ENCODE measurements around the gene THRB. TPM values are rescaled to one million over a fixed set of nuclear protein-coding genes. Genes with fewer than 3 reads are reported as not detected.

THRB gene
- polyA plus RNA-seq, 2 of the 4 experiments (the other 2 are of a cell fraction): 2.0 to 2.3 TPM

- Histone ChIP-seq H3K27ac (no peak overlapping the region), H3K9me3 (no peaks in the 10 kb centered on the region), H3K4me3 (no peak overlapping the region), H3K4me1 (peaks cover 22% of the 10 kb centered on the region), H3K4me2 (no peak overlapping the region)
- POLR2A ChIA-PET: no interaction called here
- ATAC-seq (no peak), DNase-seq (ENCODE audit: low read depth in 1 of 2, low spot score in 1 of 2) (no peak), FAIRE-seq (no peak)
- no peak for TF ChIP-seq KDM5A (IDR thresholded peaks at IDR 0.05)
- no peak for TF ChIP-seq RARB (CRISPR knock-in tag; IDR thresholded peaks at IDR 0.05)
- no peak for TF ChIP-seq HES2 (IDR thresholded peaks at IDR 0.05)
- TF ChIP-seq HOXB5 (CRISPR knock-in tag; IDR thresholded peaks at IDR 0.05): no peak
- TF ChIP-seq EP300 (IDR thresholded peaks at IDR 0.05): no peak
- TF ChIP-seq TP53 (CRISPR knock-in tag; IDR thresholded peaks at IDR 0.05): no peak
- 77% methylated on average over 2 of the region's 2 CpGs for WGBS (ENCODE audit: missing lambda C conversion rate)
- CTCF ChIA-PET: interaction anchor here (0.7 to 1.7 kb wide), 3 partner anchors 15 to 251 kb away, joined by 3 to 4 read pairs (median 3); no protein-coding TSS in a partner anchor
Observed at GRCh38 chr3:24270204-24270691, 224.4 kb downstream of the THRB start.

GRCh38 chr3:24264748-24265158 lies 229.9 kb downstream of the THRB start:
- POLR2A ChIA-PET: no interaction called here
- 15% methylated on average over 3 of the region's 3 CpGs for WGBS (ENCODE audit: missing lambda C conversion rate)
- FAIRE-seq: peak; percentile 51

GRCh38 chr3:24264011-24264410 lies 230.6 kb downstream of the THRB start:
- Histone ChIP-seq H3K4me1 (no peaks in the 10 kb centered on the region), H3K4me3 (no peak overlapping the region), H3K27ac (no peak overlapping the region), H3K4me2 (no peak overlapping the region), H3K9me3 (0 out of 3 replicates have a peak, but pooled peaks cover 3% of the 10 kb centered on the region)
- DNase-seq (ENCODE audit: low read depth in 1 of 2, low spot score in 1 of 2) (no peak), FAIRE-seq (no peak), ATAC-seq (no peak)
- ChIA-PET POLR2A (no interaction called here), CTCF (interaction anchor here (0.6 to 2.1 kb wide), 12 partner anchors 11 to 478 kb away, joined by 3 to 17 read pairs (median 4); partner anchors contain the start of gene THRB)
- TF ChIP-seq CEBPB (IDR thresholded peaks at IDR 0.05) (no peak), KDM5A (IDR thresholded peaks at IDR 0.05) (no peak), CTCF (IDR thresholded peaks at IDR 0.05) (no peak), EHMT2 (IDR thresholded peaks at IDR 0.05; ENCODE audit: low read depth) (no peak), JUN (IDR thresholded peaks at IDR 0.05) (no peak), PBX3 (IDR thresholded peaks at IDR 0.05) (no peak), KDM1A (IDR thresholded peaks at IDR 0.05; ENCODE audit: low read depth) (no peak), TP53 (CRISPR knock-in tag; IDR thresholded peaks at IDR 0.05) (no peak), ZC3H11A (IDR thresholded peaks at IDR 0.05) (no peak), CHD4 (IDR thresholded peaks at IDR 0.05; ENCODE audit: borderline replicate concordance) (no peak), SREBF2 (IDR thresholded peaks at IDR 0.05) (no peak), BHLHE40 (IDR thresholded peaks at IDR 0.05; ENCODE audit: low read depth, low read length) (no peak), RARB (CRISPR knock-in tag; IDR thresholded peaks at IDR 0.05) (no peak)
- TF ChIP-seq, protein P1, sequence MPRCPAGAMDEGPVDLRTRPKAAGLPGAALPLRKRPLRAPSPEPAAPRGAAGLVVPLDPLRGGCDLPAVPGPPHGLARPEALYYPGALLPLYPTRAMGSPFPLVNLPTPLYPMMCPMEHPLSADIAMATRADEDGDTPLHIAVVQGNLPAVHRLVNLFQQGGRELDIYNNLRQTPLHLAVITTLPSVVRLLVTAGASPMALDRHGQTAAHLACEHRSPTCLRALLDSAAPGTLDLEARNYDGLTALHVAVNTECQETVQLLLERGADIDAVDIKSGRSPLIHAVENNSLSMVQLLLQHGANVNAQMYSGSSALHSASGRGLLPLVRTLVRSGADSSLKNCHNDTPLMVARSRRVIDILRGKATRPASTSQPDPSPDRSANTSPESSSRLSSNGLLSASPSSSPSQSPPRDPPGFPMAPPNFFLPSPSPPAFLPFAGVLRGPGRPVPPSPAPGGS (IDR thresholded peaks at IDR 0.05): no peak
- 93% methylated on average over 1 of the region's 1 CpG for WGBS (ENCODE audit: missing lambda C conversion rate)

More at GRCh38 chr3:24264748-24265158, 229.9 kb downstream of the THRB start:
- TF ChIP-seq GATA3 (IDR thresholded peaks at IDR 0.05; ENCODE audit: borderline replicate concordance) (no peak), EP300 (IDR thresholded peaks at IDR 0.05) (no peak), SMC3 (IDR thresholded peaks at IDR 0.05) (peak; percentile 88), CTCF (IDR thresholded peaks at IDR 0.05) (peak; percentile 80), KDM1A (IDR thresholded peaks at IDR 0.05; ENCODE audit: low read depth) (no peak), RAD21 (conservative IDR thresholded peaks at IDR 0.05 in 1 of 2, IDR thresholded peaks at IDR 0.05 in 1 of 2) (peak; percentile 79 to 84), SREBF2 (IDR thresholded peaks at IDR 0.05) (no peak), MYC (IDR thresholded peaks at IDR 0.05; ENCODE audit: borderline replicate concordance, low read length) (no peak), RCOR1 (IDR thresholded peaks at IDR 0.05; ENCODE audit: low read depth, low read length) (no peak)
- Histone ChIP-seq H3K4me2 (no peak overlapping the region), H3K9me3 (0 out of 3 replicates have a peak, but pooled peaks cover 3% of the 10 kb centered on the region), H3K27ac (no peak overlapping the region), H3K4me3 (no peak overlapping the region), H3K4me1 (no peaks in the 10 kb centered on the region)
- peak; percentile 49 to 53 for DNase-seq (ENCODE audit: low read depth in 1 of 2, low spot score in 1 of 2)
- ATAC-seq: peak; percentile 64 to 78; a peak in 4 of 6 replicates
- CTCF ChIA-PET: interaction anchor here (0.7 to 2.1 kb wide), 19 partner anchors 9 to 327 kb away, joined by 3 to 17 read pairs (median 4); partner anchors contain the start of gene THRB
